Raji (cell line): ENCODE measurements around the gene FBXO31.

Source experiments
- POLR2A ChIP-seq: IDR thresholded peaks from 2 replicates; pipeline ENCODE4 v1.6.1; 2011; ENCODE audit warnings: low read depth, low read length, control low read depth; ENCODE audit not compliant: insufficient read depth

FBXO31 gene

DNA sequence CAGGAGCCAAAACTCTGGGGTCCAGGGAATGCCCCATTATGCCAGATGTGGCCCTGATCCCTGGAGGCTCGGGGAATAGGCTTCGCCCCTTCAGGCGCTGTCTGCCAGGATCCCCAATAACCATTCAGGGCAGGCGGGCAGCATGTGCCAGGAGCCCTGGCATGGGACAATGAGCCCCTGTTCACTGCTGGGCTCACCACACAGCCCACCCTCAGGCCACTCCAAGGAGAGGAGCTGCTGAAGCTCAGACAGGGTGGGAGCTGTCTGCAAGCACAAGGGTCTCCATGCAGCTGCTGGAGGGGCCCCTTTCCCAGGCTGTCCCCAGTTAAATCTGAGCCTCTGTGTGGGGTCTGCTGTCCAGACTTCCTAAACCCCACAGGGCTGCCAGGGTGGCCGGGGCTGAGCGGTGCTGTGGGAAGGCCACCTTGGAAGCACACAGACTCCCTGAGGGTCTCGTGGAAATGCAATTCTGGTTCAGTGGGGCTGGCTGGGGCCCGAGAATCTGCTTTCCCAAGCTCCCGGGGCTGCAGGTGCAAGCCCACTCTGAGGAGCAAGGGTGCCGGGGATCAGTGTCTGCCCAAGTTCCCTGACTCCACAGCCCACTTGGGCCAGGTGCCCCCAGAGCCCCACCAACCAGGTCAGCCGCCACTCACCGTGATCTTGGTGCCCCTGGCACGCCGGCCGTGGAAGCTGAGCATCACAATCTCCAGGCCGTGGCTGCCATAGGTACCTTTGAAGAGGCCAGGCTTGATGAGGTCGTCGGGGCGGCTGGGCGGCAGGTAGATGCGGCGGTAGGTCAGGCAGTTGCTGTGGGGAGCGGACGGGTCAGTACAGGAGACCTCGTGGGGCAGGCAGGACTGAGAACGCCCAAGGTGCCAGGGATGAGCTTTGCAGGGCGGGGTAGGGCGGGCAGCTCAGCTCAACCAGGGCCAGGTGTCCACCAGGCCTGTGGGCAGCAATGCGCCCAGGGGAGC lies 48.6 kb downstream of the FBXO31 start:
- no peak for TF ChIP-seq POLR2A

GRCh38 chr16:87333581-87334331 lies 49.8 kb downstream of the FBXO31 start:
- no peak for TF ChIP-seq POLR2A

DNA sequence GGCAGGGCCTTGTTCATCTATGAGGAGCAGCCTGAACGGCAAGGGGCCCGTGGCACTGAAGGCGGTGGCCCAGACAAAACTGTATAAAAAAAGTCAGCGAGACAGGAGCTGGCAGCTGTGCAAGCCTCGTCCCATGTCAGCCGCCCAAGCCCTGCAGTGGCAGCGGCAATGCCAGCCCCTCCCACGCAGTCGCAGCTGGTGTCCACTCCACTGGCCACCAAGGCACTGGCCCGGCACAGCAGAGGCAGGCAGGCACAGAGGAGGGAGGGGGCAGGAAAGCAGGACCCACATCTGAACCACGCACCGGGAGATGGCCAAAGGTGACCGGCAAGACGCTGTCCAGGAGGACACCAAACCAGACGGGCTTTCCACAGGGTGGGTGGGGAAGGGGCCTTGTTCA lies 50.5 kb downstream of the FBXO31 start:
- TF ChIP-seq POLR2A = no peak

- TF ChIP-seq POLR2A = no peak
Observed at GRCh38 chr16:87332150-87332549, 51.4 kb downstream of the FBXO31 start.

GRCh38 chr16:87331241-87331801 lies 52.3 kb downstream of the FBXO31 start:
- TF ChIP-seq POLR2A = no peak

- TF ChIP-seq POLR2A = no peak
Observed at GRCh38 chr16:87330646-87331045, 52.9 kb downstream of the FBXO31 start.

GRCh38 chr16:87330257-87330624 lies 53.3 kb downstream of the FBXO31 start:
- no peak for TF ChIP-seq POLR2A

DNA sequence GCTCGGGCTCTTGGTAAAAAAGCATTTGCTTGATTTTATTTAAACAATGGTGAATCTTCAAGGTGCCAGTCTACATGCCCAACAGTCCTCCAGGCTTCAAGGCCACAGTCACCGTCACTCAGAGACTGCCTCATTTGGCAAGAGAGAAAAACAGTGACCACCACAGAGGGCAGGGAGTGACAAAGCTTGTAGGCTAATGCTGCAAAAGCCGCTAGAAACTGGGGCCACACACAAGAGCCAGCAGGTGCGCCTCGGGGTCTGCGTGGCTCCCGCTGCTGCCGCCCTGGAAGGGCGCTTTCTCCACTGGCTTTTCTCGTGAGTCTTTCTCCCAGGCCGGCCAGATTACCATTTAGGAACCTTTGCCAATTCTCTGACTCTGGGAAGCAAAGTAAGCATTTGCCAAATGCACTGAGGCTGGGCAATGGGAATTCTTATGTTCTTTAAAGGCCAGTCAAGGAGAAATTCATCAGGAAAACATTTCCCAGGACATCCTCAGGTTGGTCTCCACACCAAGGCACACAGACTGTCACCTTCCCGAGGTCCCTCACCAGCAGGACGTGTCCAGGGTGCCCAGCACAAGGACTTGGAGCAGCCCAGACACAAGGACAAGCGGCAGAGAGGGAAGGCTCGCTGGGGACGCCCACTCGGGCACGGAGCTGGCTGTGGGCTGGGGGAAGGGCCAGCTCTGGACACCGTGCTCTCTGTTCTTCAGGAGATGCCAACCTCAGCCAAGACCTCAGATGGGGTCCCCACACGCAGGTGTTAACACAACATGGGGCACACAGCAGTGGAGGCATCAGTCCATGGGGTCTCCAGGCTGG lies 53.9 kb downstream of the FBXO31 start:
- TF ChIP-seq POLR2A = no peak

DNA sequence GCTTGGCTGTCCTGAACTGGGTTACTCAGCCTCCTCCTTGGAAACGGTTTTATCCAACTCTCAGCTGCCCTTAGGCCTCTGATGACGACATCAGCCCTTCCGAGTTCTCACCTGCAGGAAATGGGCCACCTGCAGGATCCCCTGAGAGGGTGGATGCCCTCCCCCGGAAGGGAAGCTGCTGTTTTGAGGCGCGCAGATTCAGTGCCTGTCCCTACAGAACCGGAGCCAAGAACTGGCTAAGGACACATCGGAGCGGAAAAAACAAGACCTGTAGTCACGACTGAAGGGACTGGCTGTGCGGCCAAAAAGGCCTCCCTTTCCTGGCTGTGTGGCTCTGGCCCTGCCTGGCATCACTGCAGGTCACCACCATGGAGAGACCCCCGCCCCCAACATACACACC lies 54.7 kb downstream of the FBXO31 start:
- TF ChIP-seq POLR2A = no peak

DNA sequence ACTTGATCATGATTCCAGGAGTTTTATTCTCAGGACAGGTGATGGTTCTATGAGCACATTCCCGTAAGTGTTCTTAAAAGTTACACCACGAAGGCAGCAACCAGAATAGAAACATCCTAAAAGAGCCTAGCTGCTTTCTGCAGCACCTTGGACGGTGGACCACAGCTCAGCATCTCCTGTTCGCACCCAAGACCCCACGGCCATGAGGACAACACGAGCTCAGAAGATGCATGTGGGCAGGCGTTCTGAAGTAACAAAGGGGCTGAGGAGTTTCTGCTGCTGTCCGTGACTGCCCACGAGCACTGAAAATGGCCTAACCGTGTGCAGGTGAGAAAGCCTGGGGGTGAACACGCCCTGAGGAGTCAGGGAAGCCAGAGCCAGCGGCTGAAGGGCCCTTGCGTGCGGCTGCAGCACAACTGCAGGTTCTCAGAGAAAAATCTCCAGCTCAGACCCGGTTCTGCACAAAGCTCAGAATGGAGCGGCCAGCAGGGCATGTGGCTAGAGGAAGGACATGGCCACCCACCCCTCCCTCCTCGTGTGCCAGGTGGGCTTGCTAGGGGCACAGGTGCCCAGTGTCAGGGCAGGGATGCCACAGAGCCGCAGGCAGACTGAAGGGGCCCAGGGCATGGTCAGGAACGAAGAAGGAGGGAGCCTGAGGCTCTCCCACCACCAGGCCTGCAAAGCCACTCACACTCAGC lies 55.6 kb downstream of the FBXO31 start:
- no peak for TF ChIP-seq POLR2A

DNA sequence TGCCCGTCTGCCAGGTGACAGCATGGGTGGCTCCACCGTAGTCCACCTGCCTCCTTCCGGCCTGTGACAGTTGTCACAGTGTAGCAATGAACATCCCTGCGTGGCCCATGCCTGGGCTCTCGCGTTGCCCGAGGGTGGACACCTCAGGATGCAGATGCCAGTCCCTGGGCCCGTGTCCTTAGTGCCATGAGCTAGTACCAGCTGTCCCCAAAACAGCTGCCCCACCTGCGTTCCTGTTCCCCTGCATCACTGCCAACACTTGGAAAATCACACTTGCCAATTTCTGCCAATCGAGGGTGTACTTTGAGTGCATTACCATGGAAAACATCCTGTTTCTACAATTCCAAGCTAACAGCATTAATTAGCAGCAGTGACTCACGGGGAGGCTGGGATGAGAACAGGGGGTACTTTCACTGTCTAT lies 57.4 kb downstream of the FBXO31 start:
- TF ChIP-seq POLR2A = no peak

GRCh38 chr16:87325423-87325858 lies 58.1 kb downstream of the FBXO31 start:
- TF ChIP-seq POLR2A = no peak

DNA sequence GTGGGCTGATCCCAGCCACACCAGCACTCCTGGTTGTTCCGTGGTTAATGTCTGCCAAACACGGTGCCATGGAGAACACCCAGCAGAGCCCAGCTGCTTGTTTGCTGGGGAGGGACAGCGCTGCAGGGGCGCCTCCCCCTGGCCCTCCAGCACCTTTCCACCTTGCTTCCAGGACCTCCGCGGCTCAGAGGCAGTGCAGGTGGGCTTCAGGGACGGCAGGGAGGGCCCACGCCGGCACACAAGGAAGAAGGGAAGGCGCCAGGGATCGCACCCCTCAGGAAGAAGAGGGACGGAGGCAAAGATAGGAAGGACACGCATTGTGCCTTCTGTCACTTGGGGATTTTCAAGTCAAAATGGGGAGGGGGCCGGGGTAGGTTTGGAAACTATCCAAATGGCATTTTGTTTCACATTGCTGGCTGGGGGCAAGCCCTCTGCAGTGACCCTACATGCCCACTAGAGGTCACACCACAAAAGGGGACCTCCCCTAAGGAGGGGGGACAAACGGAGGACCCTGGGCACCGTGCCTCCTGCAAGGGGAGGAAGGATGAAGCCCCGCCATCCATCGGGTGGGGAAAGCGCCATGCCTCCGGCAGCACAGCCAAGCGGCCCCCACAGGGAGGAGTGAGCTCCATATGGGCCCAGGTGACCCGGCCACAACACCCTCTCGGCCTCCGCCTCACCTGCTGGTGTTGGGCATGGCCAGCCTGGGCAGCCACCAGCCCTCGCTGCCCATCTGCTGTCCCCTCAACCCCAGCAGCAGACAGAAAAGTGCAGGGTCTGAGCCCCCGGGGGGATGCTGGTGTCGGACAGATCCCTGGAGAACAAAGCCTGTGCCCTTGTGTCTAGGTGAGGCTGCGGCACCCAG lies 58.9 kb downstream of the FBXO31 start:
- no peak for TF ChIP-seq POLR2A
